K562 (cell line): ENCODE results near the gene MED15. TPM values are rescaled to one million over a fixed set of nuclear protein-coding genes. Genes with fewer than 3 reads are reported as not detected.
A peak's percentile ranks its signal among the peaks of the same experiment; 100 is the strongest.

Experiments
- ATAC-seq: fragments of 200-7000 bp; cut with Tn5 transposase; 3 replicates; pipeline ENCODE4 v1.9.1; 2020; ENCODE audit warnings: moderate library complexity
- BruUV-seq: library from RNA; stranded (reverse); fragments of 400-500 nt; replicated peaks from 2 replicates; lab custom pipeline; 2021; lab: Mats Ljungman, UMichigan
- CTCF ChIA-PET: fragments of 300-600 bp; formaldehyde crosslinking; extraction: SDS; loops from one replicate; lab custom pipeline; 2021; ENCODE audit warnings: low intra/inter-chr PET ratio; lab: Yijun Ruan, JAX
- POLR2A ChIA-PET: fragments of 300-600, 350-650 bp; sonication (Branson Sonifier 250); formaldehyde crosslinking; extraction: SDS; loops from one replicate; lab custom pipeline; 2021; ENCODE audit warnings: antibody characterized with exemption, inconsistent platforms; lab: Yijun Ruan, JAX
- DNase-seq, 4 experiments: peaks; one replicate each; pipeline versions ENCODE4 v3.0.0 to v3.0.0-alpha.2; 2011 to 2018; ENCODE audit warnings: low spot score in 3 of 4, mixed read lengths in 3 of 4; ENCODE audit errors: extremely low read depth in 1 of 4
- FAIRE-seq: peaks from 2 replicates; lab custom pipeline; 2011; peaks lifted over from hg19 to GRCh38; lab: Jason Lieb, UNC
- H2AFZ ChIP-seq: 2 replicates; pipeline ENCODE4 v1.6.0; 2011; ENCODE audit warnings: low read depth, low read length, control low read depth, inconsistent platforms
- H3K27ac ChIP-seq: fragments of 200-600 bp; 3 replicates; pipeline ENCODE4 v1.8.0; 2011; ENCODE audit warnings: low read depth, mild to moderate bottlenecking, control low read depth, inconsistent platforms, low read length, moderate library complexity, mixed read lengths; ENCODE audit errors: extremely low read depth
- H3K27me3 ChIP-seq, 2 experiments: fragments of 300-600 bp in 1 of 2; 2 replicates in 1 of 2; 3 replicates in 1 of 2; pipeline versions ENCODE4 v1.6.0 to v1.8.0; 2011; ENCODE audit warnings: inconsistent platforms in 2 of 2, low read length in 2 of 2, mild to moderate bottlenecking in 1 of 2, mixed read lengths in 1 of 2, moderate library complexity in 1 of 2; ENCODE audit not compliant: control insufficient read depth in 2 of 2, insufficient read depth in 2 of 2
- H3K36me3 ChIP-seq: fragments of 300-600 bp; 3 replicates; pipeline ENCODE4 v1.8.0; 2011; ENCODE audit warnings: mild to moderate bottlenecking, low read length, inconsistent platforms; ENCODE audit not compliant: control insufficient read depth, insufficient read depth
- H3K4me1 ChIP-seq, 2 experiments: fragments of 200-600 bp in 1 of 2; replicated peaks in 1 of 2; 2 replicates in 1 of 2; 3 replicates in 1 of 2; pipeline versions ENCODE4 v1.5.1 to v1.8.0; 2011; ENCODE audit warnings: inconsistent platforms in 2 of 2, low read length in 2 of 2, mild to moderate bottlenecking in 1 of 2, mixed read lengths in 1 of 2, moderate library complexity in 1 of 2; ENCODE audit not compliant: control insufficient read depth in 2 of 2, insufficient read depth in 2 of 2
- H3K4me2 ChIP-seq: 2 replicates; pipeline ENCODE4 v1.6.1; 2011; ENCODE audit warnings: low read length, control low read depth, inconsistent platforms, mixed read lengths; ENCODE audit not compliant: insufficient read depth
- H3K4me3 ChIP-seq: fragments of 200-600 bp; sonication (generic), shearing (Covaris generic); 2 replicates; pipeline ENCODE4 v1.5.1; 2016; ENCODE audit warnings: control low read depth, inconsistent platforms
- H3K79me2 ChIP-seq: fragments of 200-600 bp; 3 replicates; pipeline ENCODE4 v1.8.0; 2011; ENCODE audit warnings: low read length, inconsistent platforms; ENCODE audit not compliant: control insufficient read depth, insufficient read depth
- H3K9ac ChIP-seq, 2 experiments: 2 replicates each; pipeline versions ENCODE4 v1.6.0 to v1.6.1; 2011; ENCODE audit warnings: low read depth in 2 of 2, low read length in 2 of 2, control low read depth in 1 of 2, inconsistent platforms in 1 of 2, mild to moderate bottlenecking in 1 of 2, mixed read lengths in 1 of 2; ENCODE audit not compliant: insufficient read depth in 1 of 2
- H3K9me1 ChIP-seq: one replicate; pipeline ENCODE4 v1.6.0; 2011; ENCODE audit warnings: inconsistent platforms, mild to moderate bottlenecking, low read length, moderate library complexity; ENCODE audit not compliant: control insufficient read depth, insufficient read depth
- H3K9me3 ChIP-seq: replicated peaks from 2 replicates; pipeline ENCODE4 v1.5.1; 2011; ENCODE audit warnings: low read depth, low read length, inconsistent platforms; ENCODE audit not compliant: control insufficient read depth, insufficient read depth
- H4K20me1 ChIP-seq: replicated peaks from 2 replicates; pipeline ENCODE4 v1.6.1; 2011; ENCODE audit warnings: low read length, inconsistent platforms, mixed read lengths; ENCODE audit not compliant: control insufficient read depth, insufficient read depth
- CEBPB ChIP-seq: fragments of 450-650 bp; IDR thresholded peaks from 2 replicates; pipeline ENCODE4 v1.6.1; 2016; ENCODE audit warnings: missing genetic modification characterization, missing compliant biosample characterization
- E2F3 ChIP-seq: fragments of 250-450 bp; sonication (Bioruptor Pico); IDR thresholded peaks from 2 replicates; pipeline ENCODE4 v1.4.0; 2020; ENCODE audit warnings: mild to moderate bottlenecking
- GABPB2 ChIP-seq: fragments of 250-450 bp; sonication (Bioruptor Pico); conservative IDR thresholded peaks from 2 replicates; pipeline ENCODE4 v1.5.1; 2021; ENCODE audit warnings: mild to moderate bottlenecking
- KDM2B ChIP-seq: fragments of 250-450 bp; sonication (Bioruptor Pico); IDR thresholded peaks from 2 replicates; pipeline ENCODE4 v1.8.0; 2021; ENCODE audit warnings: mild to moderate bottlenecking, moderate library complexity
- MCM2 ChIP-seq: fragments of 450-650 bp; IDR thresholded peaks from 2 replicates; pipeline ENCODE4 v1.6.1; 2017; ENCODE audit warnings: low read depth, mild to moderate bottlenecking
- PRMT5 ChIP-seq: sonication (generic); formaldehyde crosslinking; IDR thresholded peaks from 2 replicates; pipeline ENCODE4 v1.5.0; 2020; ENCODE audit warnings: missing genetic modification reagents
- RAD51 ChIP-seq: fragments of 450-650 bp; IDR thresholded peaks from 2 replicates; pipeline ENCODE4 v1.7.1; 2016; ENCODE audit warnings: low read depth, mild to moderate bottlenecking, borderline replicate concordance
- RBM25 ChIP-seq: fragments of 200-400 bp; formaldehyde crosslinking; IDR thresholded peaks from 2 replicates; pipeline ENCODE4 v1.6.1; 2018; ENCODE audit warnings: low read length, low read depth, moderate library complexity; ENCODE audit not compliant: severe bottlenecking
- SRSF3 ChIP-seq: fragments of 200-400 bp; formaldehyde crosslinking; IDR thresholded peaks from 2 replicates; pipeline ENCODE4 v1.6.1; 2016; ENCODE audit warnings: mild to moderate bottlenecking, low read length, moderate library complexity; ENCODE audit not compliant: insufficient read depth
- TEAD4 ChIP-seq, 2 experiments: sonication (generic) in 1 of 2; formaldehyde crosslinking in 1 of 2; IDR thresholded peaks; 2 replicates each; pipeline versions ENCODE4 v1.6.1 to v1.8.0; 2012 to 2022; ENCODE audit warnings: borderline replicate concordance in 1 of 2, inconsistent platforms in 1 of 2, low read length in 1 of 2, mild to moderate bottlenecking in 1 of 2, missing genetic modification reagents in 1 of 2
- ZBED1 ChIP-seq: IDR thresholded peaks from 2 replicates; pipeline ENCODE4 v1.6.1; 2014
- WGBS: fragments of 100-300 bp; shearing (Covaris generic); methylation state at CpG from one replicate; pipeline ENCODE4 v1.1.6; 2016; ENCODE audit warnings: low coverage, mixed read lengths; ENCODE audit not compliant: insufficient coverage; ENCODE audit errors: missing lambda C conversion rate; 5-methylcytosine and 5-hydroxymethylcytosine counted together
- in situ Hi-C: fragments of 300-500 bp; cut with MboI; formaldehyde crosslinking; loops from 4 replicates; pipeline ENCODE4 v1.15.0; 2018; ENCODE audit warnings: inconsistent platforms, mixed read lengths
- intact Hi-C: fragments of 100-400 bp; cut with micrococcal nuclease; formaldehyde crosslinking; loops from 2 replicates; pipeline ENCODE4 v1.14.2; 2022
- polyA plus RNA-seq, 8 experiments: library from polyadenylated mRNA; depleted of rRNA in 4 of 8; stranded (reverse) in 5 of 8; unstranded in 3 of 8; fragments of >200 nt; fragmentation: Nextera tagmentation in 2 of 8; fragmentation: Illumina TruSeq in 1 of 8; extraction: Ambion mirVana in 2 of 8; extraction: Trizol in 1 of 8; gene quantifications; 2 replicates each; pipeline versions ENCODE4 v1.2.1 to v1.2.3, GENCODE V29; 2011 to 2014; ENCODE audit warnings: inconsistent platforms in 1 of 8, missing spikeins in 1 of 8
- total RNA-seq, 7 experiments: library from RNA; depleted of rRNA in 6 of 7; stranded (reverse); fragments of >200 nt in 6 of 7; fragmentation: Illumina TruSeq in 2 of 7; extraction: Trizol in 2 of 7; gene quantifications; 2 replicates each; pipeline versions ENCODE4 v1.2.1 to v1.2.3, GENCODE V29; 2011 to 2021; ENCODE audit warnings: low replicate concordance in 1 of 7
- TF ChIP-seq, protein P1 (sequence below): fragments of 450-650 bp; formaldehyde crosslinking; IDR thresholded peaks from 2 replicates; pipeline ENCODE4 v1.4.0; 2020; ENCODE audit warnings: mild to moderate bottlenecking, moderate library complexity
- TF ChIP-seq, protein P2 (sequence below): fragments of 450-650 bp; formaldehyde crosslinking; IDR thresholded peaks from 2 replicates; pipeline ENCODE4 v1.4.0; 2020; ENCODE audit warnings: mild to moderate bottlenecking, moderate library complexity
- TF ChIP-seq, protein P3 (sequence below), 2 experiments: fragments of 450-650 bp in 1 of 2; sonication (generic) in 1 of 2; formaldehyde crosslinking; conservative IDR thresholded peaks; 2 replicates each; pipeline versions ENCODE4 v1.4.0 to v1.8.1; 2020 to 2022; ENCODE audit warnings: mild to moderate bottlenecking in 1 of 2, missing genetic modification reagents in 1 of 2
- TF ChIP-seq, protein P4 (sequence below): fragments of 200-400 bp; formaldehyde crosslinking; IDR thresholded peaks from 2 replicates; pipeline ENCODE4 v1.6.1; 2017; ENCODE audit warnings: mild to moderate bottlenecking, low read depth, low read length, moderate library complexity

Gene MED15
- total and polyA plus RNA-seq, 9 of the 15 experiments (the other 6 are each of a cell fraction or from before 2014, with no cell fraction given), result 4.0 to 271 (median 60.1) TPM

- in situ Hi-C loops, result loop anchor here (25.0 kb wide), 1 partner anchor 533 kb away; no protein-coding TSS in a partner anchor
- BruUV-seq, result no TSS peak
- peaks cover 5% of the 10 kb centered on the region for H3K9me1 ChIP-seq
- no peak for TF ChIP-seq RAD51
- TF ChIP-seq, protein P1, sequence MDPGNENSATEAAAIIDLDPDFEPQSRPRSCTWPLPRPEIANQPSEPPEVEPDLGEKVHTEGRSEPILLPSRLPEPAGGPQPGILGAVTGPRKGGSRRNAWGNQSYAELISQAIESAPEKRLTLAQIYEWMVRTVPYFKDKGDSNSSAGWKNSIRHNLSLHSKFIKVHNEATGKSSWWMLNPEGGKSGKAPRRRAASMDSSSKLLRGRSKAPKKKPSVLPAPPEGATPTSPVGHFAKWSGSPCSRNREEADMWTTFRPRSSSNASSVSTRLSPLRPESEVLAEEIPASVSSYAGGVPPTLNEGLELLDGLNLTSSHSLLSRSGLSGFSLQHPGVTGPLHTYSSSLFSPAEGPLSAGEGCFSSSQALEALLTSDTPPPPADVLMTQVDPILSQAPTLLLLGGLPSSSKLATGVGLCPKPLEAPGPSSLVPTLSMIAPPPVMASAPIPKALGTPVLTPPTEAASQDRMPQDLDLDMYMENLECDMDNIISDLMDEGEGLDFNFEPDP (CRISPR knock-in tag), result no peak
- no peak for TF ChIP-seq ZBED1
- no peak for TF ChIP-seq MCM2
- TF ChIP-seq, protein P2, sequence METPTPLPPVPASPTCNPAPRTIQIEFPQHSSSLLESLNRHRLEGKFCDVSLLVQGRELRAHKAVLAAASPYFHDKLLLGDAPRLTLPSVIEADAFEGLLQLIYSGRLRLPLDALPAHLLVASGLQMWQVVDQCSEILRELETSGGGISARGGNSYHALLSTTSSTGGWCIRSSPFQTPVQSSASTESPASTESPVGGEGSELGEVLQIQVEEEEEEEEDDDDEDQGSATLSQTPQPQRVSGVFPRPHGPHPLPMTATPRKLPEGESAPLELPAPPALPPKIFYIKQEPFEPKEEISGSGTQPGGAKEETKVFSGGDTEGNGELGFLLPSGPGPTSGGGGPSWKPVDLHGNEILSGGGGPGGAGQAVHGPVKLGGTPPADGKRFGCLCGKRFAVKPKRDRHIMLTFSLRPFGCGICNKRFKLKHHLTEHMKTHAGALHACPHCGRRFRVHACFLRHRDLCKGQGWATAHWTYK (CRISPR knock-in tag), result peak; percentile 49; the same call in 1 of the 2 replicates
- TF ChIP-seq, protein P3, sequence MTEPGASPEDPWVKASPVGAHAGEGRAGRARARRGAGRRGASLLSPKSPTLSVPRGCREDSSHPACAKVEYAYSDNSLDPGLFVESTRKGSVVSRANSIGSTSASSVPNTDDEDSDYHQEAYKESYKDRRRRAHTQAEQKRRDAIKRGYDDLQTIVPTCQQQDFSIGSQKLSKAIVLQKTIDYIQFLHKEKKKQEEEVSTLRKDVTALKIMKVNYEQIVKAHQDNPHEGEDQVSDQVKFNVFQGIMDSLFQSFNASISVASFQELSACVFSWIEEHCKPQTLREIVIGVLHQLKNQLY (CRISPR knock-in tag; conservative IDR thresholded peaks at IDR 0.05), result peak in 1 of 2 experiments; percentile 55; a peak in 1 of 4 replicates
- 0 out of 2 replicates have a peak, but pooled peaks have one; percentile 14 for TF ChIP-seq E2F3 (CRISPR knock-in tag)
- TF ChIP-seq PRMT5 (CRISPR knock-in tag), result 0 out of 2 replicates have a peak, but pooled peaks have one; percentile 58
- TF ChIP-seq, protein P4, sequence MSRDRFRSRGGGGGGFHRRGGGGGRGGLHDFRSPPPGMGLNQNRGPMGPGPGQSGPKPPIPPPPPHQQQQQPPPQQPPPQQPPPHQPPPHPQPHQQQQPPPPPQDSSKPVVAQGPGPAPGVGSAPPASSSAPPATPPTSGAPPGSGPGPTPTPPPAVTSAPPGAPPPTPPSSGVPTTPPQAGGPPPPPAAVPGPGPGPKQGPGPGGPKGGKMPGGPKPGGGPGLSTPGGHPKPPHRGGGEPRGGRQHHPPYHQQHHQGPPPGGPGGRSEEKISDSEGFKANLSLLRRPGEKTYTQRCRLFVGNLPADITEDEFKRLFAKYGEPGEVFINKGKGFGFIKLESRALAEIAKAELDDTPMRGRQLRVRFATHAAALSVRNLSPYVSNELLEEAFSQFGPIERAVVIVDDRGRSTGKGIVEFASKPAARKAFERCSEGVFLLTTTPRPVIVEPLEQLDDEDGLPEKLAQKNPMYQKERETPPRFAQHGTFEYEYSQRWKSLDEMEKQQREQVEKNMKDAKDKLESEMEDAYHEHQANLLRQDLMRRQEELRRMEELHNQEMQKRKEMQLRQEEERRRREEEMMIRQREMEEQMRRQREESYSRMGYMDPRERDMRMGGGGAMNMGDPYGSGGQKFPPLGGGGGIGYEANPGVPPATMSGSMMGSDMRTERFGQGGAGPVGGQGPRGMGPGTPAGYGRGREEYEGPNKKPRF, result no peak
- no peak for TF ChIP-seq RBM25
- TF ChIP-seq SRSF3, result no peak
- 0 out of 2 replicates have a peak, but pooled peaks have one; percentile 42 for TF ChIP-seq CEBPB (tag)
- TF ChIP-seq TEAD4 (IDR thresholded peaks at IDR 0.05; ENCODE audit: low read length), result 0 out of 2 replicates have a peak, but pooled peaks have one; percentile 5
- TF ChIP-seq TEAD4 (CRISPR knock-in tag; IDR thresholded peaks at IDR 0.05; ENCODE audit: borderline replicate concordance), result no peak
- no peak; the same call in 1 of the 2 replicates for TF ChIP-seq GABPB2 (CRISPR knock-in tag)
- no peak for TF ChIP-seq KDM2B (CRISPR knock-in tag)
Observed at GRCh38 chr22:20604092-20604747, 96.8 kb downstream of the MED15 start.

More at GRCh38 chr22:20604092-20604747, 96.8 kb downstream of the MED15 start:
- Histone ChIP-seq H3K79me2 (no peaks in the 10 kb centered on the region), H2AFZ (no peak overlapping the region), H3K36me3 (no peaks in the 10 kb centered on the region), H3K27ac (no peak overlapping the region), H3K4me2 (no peak overlapping the region), H3K4me3 (no peak overlapping the region), H3K4me1 (peaks cover 0 to 37% of the 10 kb centered on the region in 2 experiments; a peak in 2 of 5 replicates), H4K20me1 (peaks cover 54% of the 10 kb centered on the region), H3K27me3 (peaks cover 60 to 95% of the 10 kb centered on the region in 2 experiments; a peak in 4 of 5 replicates), H3K9ac (peak overlapping the region in 1 of 2 experiments; percentile 21; a peak in 2 of 4 replicates), H3K9me3 (no peaks in the 10 kb centered on the region)
- FAIRE-seq (no peak), DNase-seq (no peak), ATAC-seq (peak; percentile 1; the same call in 2 of the 3 replicates)
- ChIA-PET POLR2A (interaction anchor here (0.7 to 21.8 kb wide), 10 partner anchors 11 to 1540 kb away, joined by 3 to 234 read pairs (median 4); no protein-coding TSS in a partner anchor), CTCF (interaction anchor here (0.6 to 4.5 kb wide), 4 partner anchors 93 to 192 kb away, joined by 3 to 28 read pairs (median 6); no protein-coding TSS in a partner anchor)
- intact Hi-C loops, result no loop called here
- WGBS, result 8% methylated on average over 23 of the region's 23 CpGs
